GM12864 (cell line): ENCODE data around the gene ARID5A.
"Not testable (repeated sequence)": the region's sequence is repeated elsewhere in the genome, so short reads cannot be mapped to it uniquely, and the experiment has no call there.

Experiments
- DNase-seq: peaks from one replicate; pipeline ENCODE4 v3.0.0-alpha.2; 2011; ENCODE audit warnings: low read depth
- H3K4me3 ChIP-seq: 2 replicates; pipeline ENCODE4 v1.5.1; 2011; ENCODE audit warnings: mild to moderate bottlenecking, low read depth, low read length, control low read depth
- TF ChIP-seq, protein P1 (sequence below): IDR thresholded peaks from 2 replicates; pipeline ENCODE4 v1.5.1; 2011; ENCODE audit warnings: low read depth, mild to moderate bottlenecking, moderate library complexity, low read length, control low read depth, inconsistent platforms; ENCODE audit errors: missing control alignments

Gene ARID5A

DNA sequence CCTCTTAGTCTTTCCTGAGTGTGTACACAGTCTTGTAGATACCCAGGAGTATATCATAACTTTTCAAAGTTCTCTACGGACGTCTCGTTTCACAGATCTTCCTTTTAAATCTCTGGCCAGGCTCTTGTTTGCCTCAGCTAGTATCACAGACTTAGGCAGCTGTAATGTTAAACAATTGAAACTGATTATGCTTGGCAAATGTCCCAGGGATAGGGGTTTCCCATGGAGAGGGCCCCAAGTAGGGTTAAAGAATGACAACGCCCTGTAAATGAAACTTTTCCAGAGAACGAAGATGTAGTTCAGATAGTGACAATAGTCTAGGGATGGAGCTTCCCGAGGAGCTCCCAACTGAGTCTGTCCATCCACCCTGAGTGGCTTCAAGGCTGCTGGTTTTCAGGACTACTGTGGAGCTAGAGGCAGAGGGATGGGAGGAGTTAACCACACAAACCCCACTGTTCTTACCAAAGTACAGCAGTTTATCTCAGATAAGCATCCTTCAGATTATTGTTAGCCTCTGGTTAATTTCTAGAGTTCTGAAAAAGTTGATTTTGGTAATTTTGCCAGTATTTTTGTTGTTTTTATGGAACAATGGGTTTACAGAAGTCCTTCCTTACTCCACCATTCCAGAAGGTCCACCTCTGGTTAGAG, 40.4 kb upstream of the ARID5A start:
- TF ChIP-seq, protein P1, sequence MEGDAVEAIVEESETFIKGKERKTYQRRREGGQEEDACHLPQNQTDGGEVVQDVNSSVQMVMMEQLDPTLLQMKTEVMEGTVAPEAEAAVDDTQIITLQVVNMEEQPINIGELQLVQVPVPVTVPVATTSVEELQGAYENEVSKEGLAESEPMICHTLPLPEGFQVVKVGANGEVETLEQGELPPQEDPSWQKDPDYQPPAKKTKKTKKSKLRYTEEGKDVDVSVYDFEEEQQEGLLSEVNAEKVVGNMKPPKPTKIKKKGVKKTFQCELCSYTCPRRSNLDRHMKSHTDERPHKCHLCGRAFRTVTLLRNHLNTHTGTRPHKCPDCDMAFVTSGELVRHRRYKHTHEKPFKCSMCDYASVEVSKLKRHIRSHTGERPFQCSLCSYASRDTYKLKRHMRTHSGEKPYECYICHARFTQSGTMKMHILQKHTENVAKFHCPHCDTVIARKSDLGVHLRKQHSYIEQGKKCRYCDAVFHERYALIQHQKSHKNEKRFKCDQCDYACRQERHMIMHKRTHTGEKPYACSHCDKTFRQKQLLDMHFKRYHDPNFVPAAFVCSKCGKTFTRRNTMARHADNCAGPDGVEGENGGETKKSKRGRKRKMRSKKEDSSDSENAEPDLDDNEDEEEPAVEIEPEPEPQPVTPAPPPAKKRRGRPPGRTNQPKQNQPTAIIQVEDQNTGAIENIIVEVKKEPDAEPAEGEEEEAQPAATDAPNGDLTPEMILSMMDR: no peak
- DNase-seq: no peak
- H3K4me3 ChIP-seq: no peak overlapping the region

DNA sequence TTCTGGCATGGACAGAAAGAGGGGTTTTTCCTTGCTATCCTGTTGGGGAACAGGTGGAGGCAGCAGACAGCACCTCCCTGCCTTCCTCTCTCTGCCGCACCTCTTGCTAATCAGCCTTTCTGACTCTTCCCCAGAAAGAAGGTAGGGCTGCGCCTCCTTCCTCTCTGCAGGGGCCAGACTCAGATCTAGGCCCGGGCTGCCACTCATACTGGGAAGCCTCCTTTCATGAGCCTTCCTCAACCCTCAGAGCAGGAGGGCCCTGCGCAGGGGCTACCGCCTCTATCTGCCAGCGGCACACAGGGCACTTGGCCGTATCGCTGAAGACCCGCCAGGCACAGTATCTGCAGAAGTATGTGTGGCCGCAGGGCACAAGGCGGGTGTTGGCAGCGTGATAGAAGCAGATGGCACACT, 38.5 kb upstream of the ARID5A start:
- no peak overlapping the region for H3K4me3 ChIP-seq
- TF ChIP-seq, protein P1: no peak
- no peak for DNase-seq

DNA sequence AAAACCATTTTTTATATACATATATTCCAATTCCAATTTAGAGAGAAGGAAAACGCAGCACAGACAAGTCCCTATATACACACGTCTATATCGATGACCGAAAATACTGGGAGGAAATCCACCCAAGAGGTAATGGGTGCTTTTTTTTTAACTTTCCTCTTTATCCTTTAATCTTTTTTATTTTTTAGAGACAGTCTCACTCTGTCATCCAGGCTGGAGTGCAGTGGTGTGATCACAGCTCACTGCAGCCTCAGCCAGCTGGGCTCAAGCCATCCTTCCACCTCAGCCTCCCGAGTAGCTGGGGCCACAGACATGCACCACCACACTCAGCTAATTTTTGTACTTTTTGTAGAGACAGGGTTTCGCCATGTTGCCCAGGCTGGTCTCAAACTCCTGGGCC, 37.9 kb upstream of the ARID5A start:
- DNase-seq, H3K4me3 ChIP-seq: not testable (repeated sequence)

DNA sequence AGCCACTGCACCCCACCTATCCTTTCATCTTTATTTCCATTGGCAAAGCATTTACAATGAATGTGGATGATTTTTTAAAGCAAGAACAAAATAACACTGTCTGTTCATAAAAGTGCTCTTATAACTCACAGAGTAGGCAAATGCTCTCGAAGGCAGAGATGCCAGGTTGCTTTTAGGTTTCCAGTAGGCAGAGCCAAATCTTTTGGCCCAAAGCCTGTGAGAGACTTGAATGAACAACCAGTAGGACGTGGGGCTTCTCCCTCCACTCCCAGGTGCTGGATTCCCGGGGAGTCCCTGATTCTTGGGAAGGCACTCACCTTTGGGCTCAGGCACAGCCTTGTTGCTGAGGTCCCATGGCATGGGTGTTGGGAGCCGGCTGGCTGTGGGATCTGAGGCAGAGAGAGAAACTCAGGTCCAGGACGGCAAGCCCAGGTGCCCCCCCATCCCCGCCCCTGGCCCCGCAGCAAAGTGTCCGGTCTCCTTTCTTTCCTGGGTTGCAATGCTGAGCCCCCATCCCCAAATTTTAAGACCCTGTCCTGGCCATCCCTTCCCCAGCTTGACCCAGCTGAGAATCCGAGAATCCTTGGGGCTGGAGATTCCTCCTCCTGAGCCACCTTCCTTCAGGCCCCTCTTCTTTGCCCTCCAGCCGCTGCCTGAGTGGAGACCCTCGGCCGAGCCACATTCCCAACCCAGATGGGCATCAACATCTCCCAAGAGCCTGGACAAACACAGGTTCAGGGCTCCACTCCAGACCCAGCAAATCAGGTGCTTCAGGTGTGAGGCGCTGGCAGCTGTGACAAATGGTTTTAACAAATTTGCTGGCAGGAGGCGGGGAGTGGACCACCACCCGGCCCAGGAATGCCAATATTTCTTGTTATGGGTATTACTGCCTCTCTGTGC, 37.2 kb upstream of the ARID5A start:
- TF ChIP-seq, protein P1: no peak
- H3K4me3 ChIP-seq: no peak overlapping the region
- DNase-seq: no peak

DNA sequence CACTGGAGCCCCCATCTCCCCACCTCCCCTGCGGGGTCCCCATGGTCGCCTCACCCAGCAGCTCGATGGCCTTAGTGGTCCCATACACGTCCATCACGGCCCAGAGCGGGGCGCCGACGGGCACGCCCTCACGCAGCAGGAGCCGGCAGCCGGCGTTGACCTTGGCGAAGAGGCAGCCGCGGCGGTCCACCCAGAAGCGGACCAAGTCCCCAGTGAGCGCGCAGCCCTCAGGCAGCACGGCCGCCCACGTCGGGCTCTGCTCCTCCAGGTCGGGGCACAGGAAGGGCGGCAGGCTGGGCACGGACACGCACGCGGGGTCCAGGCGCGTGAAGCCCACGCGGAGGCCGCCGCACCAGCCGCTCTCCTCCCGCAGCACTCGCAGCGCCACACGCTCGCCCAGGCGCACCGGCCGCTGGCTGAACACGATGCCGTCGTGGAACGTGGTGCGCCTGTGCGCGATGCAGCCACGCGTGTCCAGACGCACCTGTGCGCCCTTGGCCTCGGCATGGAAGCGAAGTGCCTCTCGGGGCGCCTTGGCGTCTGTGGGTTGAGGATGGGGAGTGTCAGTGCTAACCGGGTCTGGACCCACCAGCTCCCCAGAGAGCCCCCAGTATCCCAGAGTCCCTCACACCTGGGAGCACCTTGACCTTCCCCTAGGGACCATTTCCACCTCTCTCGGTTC, 36.0 kb upstream of the ARID5A start:
- H3K4me3 ChIP-seq: no peak overlapping the region
- DNase-seq: no peak
- TF ChIP-seq, protein P1: no peak

DNA sequence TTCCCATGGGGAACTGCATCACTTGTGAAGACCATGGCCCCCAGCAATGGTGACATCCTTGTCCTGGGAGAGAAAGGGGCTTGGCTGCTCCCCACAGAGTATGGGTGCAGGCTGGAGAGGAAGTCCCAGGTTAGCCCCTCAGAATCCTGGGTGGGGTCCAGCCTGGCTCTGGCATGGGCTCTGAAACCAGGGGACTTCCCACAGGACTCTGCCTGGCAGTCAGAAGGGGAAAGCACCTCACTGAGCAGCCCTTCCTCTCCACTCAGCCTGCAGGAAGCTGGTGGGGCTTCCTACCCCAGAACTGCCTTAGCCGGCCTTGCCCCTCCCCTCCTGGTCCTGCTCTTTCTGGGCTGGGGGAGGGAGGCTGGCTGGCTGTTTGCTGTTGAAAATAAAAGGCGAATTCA, 35.1 kb upstream of the ARID5A start:
- TF ChIP-seq, protein P1: no peak
- DNase-seq: no peak
- no peak overlapping the region for H3K4me3 ChIP-seq
